ENCODE results near the gene MYO7A.

The MYO7A gene

GRCh38 chr11:77112641-77113381 lies 15.2 kb upstream of the MYO7A start:
- DNase-seq: no peak

- DNase-seq: no peak
These were observed 14.5 kb upstream of the MYO7A start for GRCh38 chr11:77113382-77114088.

GRCh38 chr11:77114089-77114463 lies 14.0 kb upstream of the MYO7A start:
- no peak for DNase-seq

GRCh38 chr11:77115181-77115611 lies 12.8 kb upstream of the MYO7A start:
- DNase-seq: no peak

- DNase-seq: no peak
These were observed 12.1 kb upstream of the MYO7A start for GRCh38 chr11:77115956-77116355.

- no peak for DNase-seq
These were observed 10.6 kb upstream of the MYO7A start for GRCh38 chr11:77117492-77117891.

- no peak for DNase-seq
These were observed 10.0 kb upstream of the MYO7A start for GRCh38 chr11:77118086-77118485.

- no peak for DNase-seq
These were observed 9.1 kb upstream of the MYO7A start for GRCh38 chr11:77118971-77119370.

GRCh38 chr11:77119531-77119936 lies 8.5 kb upstream of the MYO7A start:
- DNase-seq: no peak

- DNase-seq: no peak
These were observed 7.5 kb upstream of the MYO7A start for GRCh38 chr11:77120571-77120970.

- no peak for DNase-seq
These were observed 6.9 kb upstream of the MYO7A start for GRCh38 chr11:77121096-77121640.

GRCh38 chr11:77121876-77122575 lies 6.0 kb upstream of the MYO7A start:
- DNase-seq: no peak

- no peak for DNase-seq
These were observed 5.4 kb upstream of the MYO7A start for GRCh38 chr11:77122576-77123212.

- DNase-seq: no peak
These were observed 4.5 kb upstream of the MYO7A start for GRCh38 chr11:77123591-77123990.

GRCh38 chr11:77124041-77124440 lies 4.0 kb upstream of the MYO7A start:
- no peak for DNase-seq

- no peak for DNase-seq
These were observed 3.6 kb upstream of the MYO7A start for GRCh38 chr11:77124488-77124887.

- no peak for DNase-seq
These were observed 2.9 kb upstream of the MYO7A start for GRCh38 chr11:77125191-77125590.

- no peak for DNase-seq
These were observed 2.4 kb upstream of the MYO7A start for GRCh38 chr11:77125695-77126094.

GRCh38 chr11:77126156-77126775 lies 1.8 kb upstream of the MYO7A start:
- no peak for DNase-seq

GRCh38 chr11:77126861-77127234 lies 1.2 kb upstream of the MYO7A start:
- DNase-seq: no peak

GRCh38 chr11:77127235-77127911 lies 673 bp upstream of the MYO7A start:
- DNase-seq: peak; percentile 89

Measured in right kidney (tissue), 1 donor.